Posterior vena cava (tissue), 2 donors: Measurements from ENCODE around the gene PRKCH. TPM values are rescaled to one million over a fixed set of nuclear protein-coding genes. Genes with fewer than 3 reads are reported as not detected.
A peak's percentile ranks its signal among the peaks of the same experiment; 100 is the strongest.
"Not testable (repeated sequence)": the region's sequence is repeated elsewhere in the genome, so short reads cannot be mapped to it uniquely, and the experiment has no call there.

Experiments used
- DNase-seq: peaks from one replicate; pipeline ENCODE4 v3.0.0-alpha.2; 2020; ENCODE audit warnings: low spot score
- intact Hi-C, 2 donors: fragments of 100-400 bp; cut with DNase I; formaldehyde crosslinking; loops; one replicate each; pipeline versions ENCODE4 v1.14.1 to v1.14.2; 2022 to 2023
- total RNA-seq, 2 donors: library from RNA; stranded (reverse); fragmentation: NEBNext Ultra II Directional; extraction: Animal tissue kit (Norgen Biotek cat#: 25700); gene quantifications; one replicate each; pipeline ENCODE4 v1.2.1, GENCODE V29; 2021
- donor health status: DM: yes; HTN: yes; CAD: no.
- donor health status: DM: yes; HTN: yes; CAD: no.

Gene PRKCH
- total RNA-seq, 2 donors from 2014 or later, result 37.3 to 37.5 TPM

DNA sequence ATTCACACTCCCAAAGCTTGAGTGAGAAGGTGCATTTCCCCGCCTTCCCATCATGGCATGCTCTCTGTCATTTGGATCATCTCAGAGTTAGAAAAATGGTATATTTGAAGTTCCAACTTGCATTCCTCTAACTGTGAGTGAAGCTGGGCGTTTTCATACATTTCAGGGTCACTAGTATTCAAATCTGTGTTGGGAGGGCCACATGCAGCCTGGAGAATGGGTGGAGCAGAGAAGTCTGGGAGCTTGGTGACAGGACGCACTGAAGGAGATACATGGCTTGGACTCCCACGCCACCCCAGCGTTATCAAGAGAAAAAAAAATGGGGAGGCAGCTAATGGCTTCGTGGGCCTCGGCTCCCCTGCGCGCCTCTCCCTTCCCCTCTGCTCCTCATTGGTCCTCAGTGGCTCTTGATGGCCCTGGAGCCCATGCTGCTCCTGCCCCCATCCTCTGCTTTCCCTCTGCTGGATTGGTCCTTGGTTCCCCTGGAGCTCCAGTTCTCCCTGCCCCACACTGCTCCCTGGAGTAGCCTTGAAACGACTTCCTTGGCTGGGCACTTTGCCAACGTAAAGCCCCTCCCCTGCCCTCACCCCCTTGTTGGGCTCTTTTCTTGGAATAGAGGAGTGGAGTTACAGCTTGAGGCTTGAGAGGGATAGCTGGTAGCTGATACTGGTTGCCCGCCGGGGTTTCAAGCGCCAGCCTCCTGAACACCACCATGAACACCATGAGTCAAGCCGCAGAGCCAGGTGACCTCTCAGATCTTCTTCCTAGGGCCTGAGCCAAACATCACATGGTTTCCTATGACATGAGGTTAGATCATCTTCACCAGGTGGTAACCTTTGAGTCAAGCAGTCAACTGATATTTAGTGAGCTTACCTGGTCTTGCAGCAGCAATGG is 139.6 kb downstream of the PRKCH start:
- no peak for DNase-seq
- intact Hi-C loops, result loop anchor here (2.0 to 10.0 kb wide), 3 partner anchors 274 to 376 kb away; no protein-coding TSS in a partner anchor

DNA sequence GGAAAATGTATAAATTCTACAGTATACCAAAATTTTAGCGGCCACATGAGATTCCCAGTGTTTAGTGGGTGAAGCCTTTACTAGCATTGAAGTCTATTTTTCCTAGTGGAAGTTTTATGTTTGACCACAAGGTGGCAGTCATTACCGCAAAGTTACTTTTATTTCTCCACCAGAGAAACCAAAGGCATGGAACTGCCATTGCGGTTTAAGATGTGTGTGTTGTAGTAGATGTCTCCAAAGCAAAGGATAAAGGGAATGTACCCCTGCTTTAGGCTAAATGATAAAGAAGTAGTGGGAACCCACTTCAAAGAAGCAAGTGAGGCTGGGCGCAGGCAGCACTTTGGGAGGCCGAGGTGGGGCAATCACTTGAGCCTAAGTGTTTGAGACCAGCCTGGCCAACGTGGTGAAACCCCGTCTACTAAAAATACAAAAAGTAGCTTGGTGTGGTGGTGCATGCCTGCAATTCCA is 140.5 kb downstream of the PRKCH start:
- no peak for DNase-seq
- intact Hi-C loops, result loop anchor here (2.0 to 10.0 kb wide), 3 partner anchors 273 to 375 kb away; no protein-coding TSS in a partner anchor

DNA sequence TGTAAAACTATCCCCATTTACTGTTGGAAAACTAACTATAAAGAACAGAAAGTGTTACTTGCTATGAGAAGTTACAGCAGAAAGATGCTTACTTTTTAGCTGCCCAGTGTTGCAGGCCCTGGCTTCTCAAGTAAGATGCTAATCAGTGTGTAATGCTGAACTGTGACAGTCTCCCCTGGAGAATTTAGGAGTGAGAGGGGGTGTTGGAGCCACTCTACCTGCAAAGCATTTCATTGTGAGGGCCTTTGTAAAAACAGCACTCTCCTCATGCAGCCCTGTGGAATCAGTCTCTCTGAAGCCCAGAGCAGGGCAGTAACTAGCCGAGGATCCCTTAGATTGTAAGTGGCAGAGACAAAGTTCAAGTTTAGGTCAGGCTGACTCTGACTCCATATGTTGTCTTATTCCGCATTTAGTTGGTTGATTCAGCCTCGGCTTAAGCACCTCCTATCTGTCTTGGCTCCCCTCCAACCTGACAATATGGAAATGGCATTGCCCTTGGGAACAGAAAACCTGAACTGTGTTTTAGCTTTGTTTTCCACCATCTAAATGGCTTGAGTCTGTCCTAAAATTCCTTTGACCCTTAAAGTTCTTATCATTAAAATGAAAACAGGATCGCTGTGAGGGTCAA is 141.3 kb downstream of the PRKCH start:
- no peak for DNase-seq
- intact Hi-C loops, result loop anchor here (5.0 to 10.0 kb wide), 2 partner anchors 272 to 375 kb away; no protein-coding TSS in a partner anchor

DNA sequence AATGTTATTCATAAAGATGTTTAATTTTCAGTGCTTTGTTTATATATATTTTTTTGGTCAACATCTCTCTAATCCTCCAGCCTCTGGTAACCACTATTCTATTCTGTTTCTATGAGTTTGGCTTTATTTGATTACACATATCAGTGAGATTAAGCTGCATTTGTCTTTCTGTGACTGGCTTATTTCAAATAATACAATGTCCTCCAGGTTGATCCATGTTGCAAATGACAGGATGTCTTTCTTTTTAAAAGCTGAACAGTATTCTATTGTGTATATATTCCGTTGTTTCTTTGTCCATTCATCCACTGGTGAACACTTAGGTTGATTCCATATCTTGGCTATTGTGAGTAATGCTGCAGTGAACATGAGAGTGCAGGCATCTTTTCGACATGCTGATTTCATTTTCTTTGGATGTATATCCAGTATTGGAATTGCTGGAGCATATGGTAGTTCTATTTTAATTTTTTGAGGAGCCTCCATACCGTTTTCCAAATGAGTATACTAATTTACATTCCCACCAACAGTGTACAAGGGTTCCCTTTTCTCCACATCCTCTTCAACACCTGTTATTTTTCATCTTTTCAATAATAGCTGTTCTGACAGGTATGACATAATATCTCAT is 142.4 kb downstream of the PRKCH start:
- intact Hi-C loops, result loop anchor here (5.0 to 10.0 kb wide), 2 partner anchors 271 to 374 kb away; no protein-coding TSS in a partner anchor
- no peak for DNase-seq

DNA sequence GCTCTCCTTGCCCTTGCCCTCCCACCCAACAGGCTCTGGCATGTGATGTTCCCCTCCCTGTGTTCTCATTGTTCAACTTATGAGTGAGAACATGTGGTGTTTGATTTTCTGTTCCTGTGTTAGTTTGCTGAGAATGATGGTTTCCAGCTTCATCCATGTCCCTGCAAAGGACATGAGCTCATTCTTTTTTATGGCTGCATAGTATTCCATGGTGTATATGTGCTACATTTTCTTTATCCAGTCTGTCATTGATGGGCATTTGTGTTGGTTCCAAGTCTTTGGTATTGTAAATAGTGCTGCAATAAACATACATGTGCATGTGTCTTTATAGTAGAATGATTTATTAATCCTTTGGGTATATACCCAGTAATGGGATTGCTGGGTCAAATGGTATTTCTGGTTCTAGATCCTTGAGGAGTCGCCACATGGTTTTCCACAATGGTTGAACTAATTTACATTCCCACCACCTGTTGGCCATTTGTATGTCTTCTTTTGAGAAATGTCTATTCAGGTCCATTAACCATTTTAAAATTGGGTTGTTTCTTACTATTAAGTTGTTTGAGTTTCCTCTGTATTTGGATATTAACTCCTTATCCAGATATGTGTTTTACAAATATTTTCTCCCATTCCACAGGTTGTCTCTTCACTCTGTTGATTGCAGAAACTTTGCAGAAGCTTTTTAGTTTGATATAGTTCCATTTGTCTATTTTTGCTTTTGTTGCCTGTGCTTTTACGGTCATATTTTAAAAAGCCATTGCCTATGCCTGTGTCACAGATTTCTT is 143.4 kb downstream of the PRKCH start:
- not testable (repeated sequence) for DNase-seq
- intact Hi-C loops, result loop anchor here (5.0 to 10.0 kb wide), 2 partner anchors 270 to 373 kb away; no protein-coding TSS in a partner anchor

DNA sequence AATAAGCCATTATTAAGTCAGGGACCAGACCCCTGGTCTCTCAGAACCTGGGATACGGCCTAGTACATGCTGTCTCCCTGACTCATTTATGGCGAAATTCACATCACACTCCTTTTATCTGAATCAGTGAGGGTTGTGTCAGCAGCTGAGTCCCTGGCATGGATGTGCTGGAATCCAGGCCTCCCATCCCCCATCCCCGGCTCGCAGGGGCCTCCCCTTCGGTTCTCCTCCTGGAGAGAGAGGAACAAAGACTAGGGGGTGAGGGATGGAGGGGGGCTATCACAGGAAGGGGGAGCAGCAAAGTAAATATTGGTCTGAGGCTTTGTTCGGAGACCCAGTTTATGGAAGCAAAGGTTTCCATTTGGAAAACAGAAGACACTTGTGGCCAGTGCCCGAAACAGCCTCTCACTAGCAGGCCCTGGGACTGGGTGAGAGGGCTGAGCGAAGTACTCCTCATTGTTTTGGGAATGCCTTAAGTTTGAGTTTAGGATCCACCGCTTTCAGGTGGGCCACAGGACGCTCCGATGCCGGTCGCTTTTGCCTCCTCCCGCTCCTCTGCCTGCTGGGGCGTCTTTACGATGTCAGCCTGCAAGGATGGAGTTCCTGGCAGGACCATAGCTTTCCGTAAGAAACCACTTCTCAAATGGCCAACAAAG is 145.0 kb downstream of the PRKCH start:
- intact Hi-C loops, result loop anchor here in 1 of 2 donors (10.0 kb wide), 1 partner anchor 268 kb away; no protein-coding TSS in a partner anchor
- DNase-seq, result peak; percentile 88

DNA sequence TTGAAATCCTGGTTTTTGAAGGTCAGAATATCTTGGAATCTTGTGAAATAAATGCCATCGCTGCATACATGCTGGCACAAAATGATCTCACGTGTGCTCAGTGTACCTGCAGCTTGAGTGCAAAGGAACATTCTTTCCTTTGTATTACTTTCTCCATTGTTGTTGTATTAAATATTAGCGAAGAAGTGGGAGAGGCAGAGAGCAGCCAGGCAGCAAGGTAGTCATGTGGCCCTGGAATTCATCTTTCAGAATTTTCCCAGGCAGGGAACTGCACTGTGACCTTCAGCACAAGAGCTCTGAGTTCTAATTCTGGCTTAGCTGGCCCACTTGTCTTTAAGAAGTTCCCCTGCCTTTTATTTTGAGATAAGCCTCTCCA is 145.5 kb downstream of the PRKCH start:
- no peak for DNase-seq

DNA sequence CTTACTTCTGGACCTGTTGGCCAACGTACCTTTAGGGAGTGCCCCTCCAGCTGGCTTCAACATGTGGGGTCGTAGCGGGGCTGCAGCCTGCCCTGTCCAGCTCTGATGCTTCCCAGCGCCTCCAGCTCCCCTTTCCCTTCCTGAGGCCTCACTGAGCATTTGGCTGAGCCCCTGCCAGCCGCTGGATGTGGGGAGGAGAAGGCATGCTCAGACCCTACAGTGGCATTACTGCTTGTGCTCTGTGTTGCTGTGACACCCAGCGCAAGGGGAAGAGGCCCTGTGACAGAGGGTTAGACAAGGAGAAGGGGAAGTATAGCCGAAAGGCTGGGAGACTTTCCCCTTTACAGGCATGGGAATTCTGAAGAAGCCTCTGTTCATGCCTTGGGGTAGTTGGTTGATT is 145.9 kb downstream of the PRKCH start:
- DNase-seq, result no peak
- intact Hi-C loops, result loop anchor here in 1 of 2 donors (10.0 kb wide), 1 partner anchor 268 kb away; no protein-coding TSS in a partner anchor

More for the DNA sequence above, 145.5 kb downstream of the PRKCH start:
- intact Hi-C loops, result loop anchor here in 1 of 2 donors (10.0 kb wide), 1 partner anchor 268 kb away; no protein-coding TSS in a partner anchor

DNA sequence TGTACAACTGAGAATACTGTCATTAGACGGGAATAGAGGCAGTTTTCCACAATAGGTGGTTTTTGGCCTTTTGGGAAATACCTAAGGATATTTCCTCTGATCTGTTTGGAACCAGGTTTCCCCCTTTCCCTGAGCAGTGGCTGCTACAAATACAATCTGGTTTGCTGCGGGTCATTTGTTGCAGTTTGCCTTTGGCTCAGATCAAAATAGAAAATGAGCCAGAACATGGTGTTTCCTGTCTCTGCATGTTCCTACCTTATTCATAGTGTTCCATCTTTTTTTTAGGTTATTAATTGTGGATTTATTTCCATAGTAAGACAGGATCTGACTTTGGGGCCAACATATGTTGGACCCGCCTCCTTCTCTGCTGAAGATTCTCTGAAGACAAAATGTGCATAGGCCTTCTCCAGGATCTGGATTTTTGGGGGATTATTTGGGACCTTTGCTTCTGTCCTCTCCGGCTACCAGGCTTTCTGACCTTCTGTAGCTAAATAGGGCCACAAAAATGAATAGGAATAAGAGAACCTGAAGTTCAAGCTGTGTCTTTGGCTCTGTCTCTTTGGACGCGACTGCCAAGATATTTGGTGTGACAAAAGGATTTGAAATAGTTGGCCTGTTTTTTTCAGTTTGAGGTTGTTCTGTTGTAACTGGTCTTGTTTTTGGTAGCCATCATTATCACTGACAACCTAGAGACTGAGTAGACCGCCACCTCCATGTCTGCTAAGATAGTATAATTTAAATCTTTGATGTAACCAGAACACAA is 146.9 kb downstream of the PRKCH start:
- intact Hi-C loops, result loop anchor here in 1 of 2 donors (10.0 kb wide), 1 partner anchor 267 kb away; no protein-coding TSS in a partner anchor
- DNase-seq, result no peak

DNA sequence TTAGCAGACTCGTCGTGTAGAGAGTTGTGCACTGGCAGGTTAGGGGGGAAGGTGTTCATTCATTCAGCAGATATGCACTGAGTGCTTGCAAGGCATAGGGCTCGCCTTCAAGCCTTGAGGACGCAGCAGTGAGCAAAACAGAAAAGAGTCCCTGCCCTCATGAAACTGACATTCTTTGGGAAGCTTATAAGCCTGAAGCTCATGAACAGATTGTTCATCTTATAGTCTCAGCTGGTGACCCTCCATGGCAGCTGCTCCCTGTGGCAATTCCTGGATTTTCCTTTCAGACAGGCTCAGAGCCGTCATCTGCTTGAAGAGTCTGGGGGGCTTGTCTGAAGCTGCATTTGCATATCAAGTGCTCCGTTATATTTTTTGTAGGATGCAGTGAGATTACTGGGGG is 148.4 kb downstream of the PRKCH start:
- DNase-seq, result no peak
- intact Hi-C loops, result loop anchor here (10.0 kb wide), 3 partner anchors 75 to 265 kb away; partner anchors contain the start of gene HIF1A (in 1 of the 2)

DNA sequence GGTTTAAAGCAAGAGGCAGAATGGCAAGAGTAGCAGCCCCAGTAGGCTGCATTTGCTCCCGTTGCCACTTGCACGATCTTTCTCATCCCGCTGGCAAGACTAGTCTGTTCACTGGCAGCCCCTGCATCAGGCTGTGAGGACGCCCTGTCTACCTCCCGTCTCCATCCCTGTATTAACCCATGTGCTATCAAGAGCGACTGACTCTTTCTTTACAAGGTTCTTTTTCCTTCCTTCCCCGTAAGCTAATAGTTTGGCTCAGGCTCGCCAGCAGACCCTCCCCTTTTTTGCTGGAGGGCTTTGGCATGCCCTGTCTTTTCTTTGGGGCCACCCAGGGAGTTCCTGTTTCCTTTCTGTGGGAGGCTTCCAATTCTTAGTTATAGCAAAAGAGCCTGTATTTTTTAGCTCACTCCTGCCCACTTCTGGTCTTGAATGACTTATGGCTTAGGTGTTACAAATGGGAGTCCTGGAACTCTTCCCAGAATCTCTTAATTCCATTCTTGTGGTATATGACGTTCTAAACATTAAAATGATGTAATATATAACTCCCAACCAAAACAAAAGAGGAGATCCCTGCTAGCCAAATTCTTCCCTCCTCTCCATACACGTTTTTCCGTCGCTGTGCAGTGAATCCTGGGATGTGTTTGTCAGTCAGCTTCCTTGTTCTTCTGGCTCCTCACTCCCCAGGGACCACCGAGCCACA is 149.0 kb downstream of the PRKCH start:
- intact Hi-C loops, result loop anchor here (10.0 kb wide), 2 partner anchors 74 to 224 kb away; partner anchors contain the start of gene HIF1A (in 1 of the 2)
- no peak for DNase-seq

DNA sequence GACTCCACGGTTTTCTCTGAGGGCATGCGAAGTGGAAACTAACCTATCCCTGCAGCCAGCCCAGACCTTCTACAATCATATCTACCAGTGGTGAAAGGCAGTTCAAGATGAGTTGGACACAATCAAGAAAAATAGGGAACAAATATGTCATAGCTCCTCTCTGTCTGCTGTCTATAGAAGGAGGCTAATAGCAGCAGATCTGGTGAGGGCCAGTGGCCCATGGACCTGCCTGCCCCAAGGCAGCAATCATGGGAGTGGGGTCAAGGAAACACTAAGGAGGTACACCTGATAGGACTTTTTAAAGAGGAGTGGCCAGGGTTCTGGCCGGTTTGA is 149.5 kb downstream of the PRKCH start:
- no peak for DNase-seq
- intact Hi-C loops, result loop anchor here (10.0 kb wide), 2 partner anchors 74 to 224 kb away; partner anchors contain the start of gene HIF1A (in 1 of the 2)

DNA sequence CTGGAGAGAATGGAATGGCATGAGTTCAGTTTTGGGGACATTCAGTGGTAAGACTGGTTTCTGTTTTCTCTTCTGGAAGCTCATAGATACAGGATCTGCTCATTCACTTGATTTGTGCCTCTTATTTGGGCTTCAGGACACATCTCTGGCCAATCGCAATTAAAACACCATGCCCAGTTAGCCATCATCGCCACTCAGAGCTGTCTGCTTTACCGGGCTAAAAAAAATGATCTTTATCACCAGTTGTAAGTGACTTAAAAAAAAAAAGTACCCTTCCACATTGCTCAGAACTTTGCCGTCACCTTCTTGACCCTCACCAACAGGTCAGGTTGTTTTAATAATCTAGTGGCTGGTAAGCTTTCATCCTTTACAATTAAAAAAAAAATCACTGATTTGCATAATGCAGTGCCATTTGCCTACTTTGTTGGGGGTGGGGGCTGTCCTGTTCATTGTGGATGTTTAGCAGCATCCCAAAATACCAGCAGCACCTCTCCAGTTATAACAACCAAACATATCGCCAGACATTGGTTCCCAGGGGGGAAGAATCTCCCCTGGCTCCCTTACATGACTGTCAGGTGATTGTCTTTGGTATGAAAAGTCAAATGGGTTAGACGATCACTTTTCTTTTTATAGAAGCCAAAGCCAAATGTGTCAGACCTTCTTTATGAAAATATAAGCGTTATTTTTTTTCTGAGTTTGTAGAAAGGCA is 150.1 kb downstream of the PRKCH start:
- no peak for DNase-seq
- intact Hi-C loops, result loop anchor here (10.0 kb wide), 2 partner anchors 73 to 223 kb away; partner anchors contain the start of gene HIF1A (in 1 of the 2)

DNA sequence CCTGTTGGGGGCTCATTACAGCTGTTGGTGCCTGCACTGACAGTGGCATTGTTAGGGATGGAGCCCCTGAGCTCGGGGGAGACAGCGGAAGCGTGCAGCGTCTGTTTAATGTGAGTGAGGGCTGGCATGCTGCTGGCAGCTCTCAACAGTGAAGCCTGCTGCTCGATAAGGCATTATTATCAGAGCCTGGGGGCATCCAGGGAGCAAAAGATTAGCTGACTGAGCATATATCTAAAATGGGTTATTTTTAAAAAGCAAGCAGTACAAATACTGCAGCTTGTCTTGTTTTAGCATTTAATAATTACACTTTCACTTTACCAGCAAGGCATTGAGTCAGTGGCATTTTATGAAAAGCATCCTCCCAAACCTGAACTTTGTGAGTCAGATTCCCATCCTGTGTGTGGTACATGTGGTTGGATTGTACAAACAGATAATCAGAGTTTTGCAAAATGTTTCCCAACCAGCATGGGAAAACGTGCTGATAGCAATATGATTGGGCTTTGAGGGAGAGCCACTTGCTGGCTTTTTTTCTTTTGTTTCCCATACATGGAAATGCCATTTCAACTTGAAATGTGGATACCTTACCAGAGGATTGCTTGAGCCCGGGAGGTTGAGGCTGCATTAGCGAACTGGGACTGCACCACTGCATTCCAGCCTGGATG is 150.8 kb downstream of the PRKCH start:
- intact Hi-C loops, result loop anchor here (10.0 kb wide), 2 partner anchors 73 to 223 kb away; partner anchors contain the start of gene HIF1A (in 1 of the 2)
- no peak for DNase-seq

DNA sequence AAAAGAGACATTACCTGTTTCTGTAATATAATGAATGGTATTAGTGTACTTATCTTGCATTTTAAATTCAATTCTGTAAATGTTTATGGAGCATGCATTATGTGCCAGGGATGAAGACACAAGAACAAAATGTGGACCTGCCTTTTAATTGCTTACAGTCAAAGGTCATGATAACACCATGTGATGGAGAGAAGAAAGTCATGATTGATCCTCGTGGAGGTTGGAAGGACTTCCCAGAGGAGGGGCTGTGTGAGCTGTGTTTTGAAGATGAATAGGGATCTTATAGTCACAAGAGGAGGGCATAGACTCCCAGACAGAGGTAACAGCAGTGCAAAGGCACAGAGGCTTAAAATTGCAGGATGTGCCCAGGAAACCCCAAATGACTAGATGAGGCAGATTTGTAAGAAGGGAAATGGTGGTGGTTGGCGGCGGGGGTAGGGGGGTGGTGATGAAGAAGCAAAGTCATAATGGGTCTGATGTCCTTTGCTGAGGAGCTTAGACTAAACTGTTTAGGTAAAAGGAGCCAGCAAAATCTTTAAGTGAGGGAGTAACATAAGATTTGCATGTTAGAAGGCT is 151.5 kb downstream of the PRKCH start:
- DNase-seq, result no peak

More for the DNA sequence above, 151.5 kb downstream of the PRKCH start:
- intact Hi-C loops, result loop anchor here (10.0 kb wide), 2 partner anchors 72 to 222 kb away; partner anchors contain the start of gene HIF1A (in 1 of the 2)
